ENCODE measurements around the gene MED23. TPM values are rescaled to one million over a fixed set of nuclear protein-coding genes. Genes with fewer than 3 reads are reported as not detected.

MED23 gene
- total RNA-seq, 2 experiments from 2014 or later, result 30.2 to 34.2 TPM

- POLR2A ChIA-PET, result interaction anchor here (1.1 kb wide), 1 partner anchor 661 kb away, joined by 3 read pairs; no protein-coding TSS in a partner anchor
- no peak for DNase-seq (ENCODE audit: low spot score)
- no peak overlapping the region for H3K4me2 ChIP-seq (ENCODE audit: low read length)
- no peaks in the 10 kb centered on the region for H3K36me3 ChIP-seq (ENCODE audit: insufficient read depth, low read length)
- no peaks in the 10 kb centered on the region for H3K79me2 ChIP-seq (ENCODE audit: insufficient read depth, low read depth, low read length)
- H2AFZ ChIP-seq (ENCODE audit: low read length), result no peak overlapping the region
- H3K4me3 ChIP-seq (ENCODE audit: low read depth, low read length, poor library complexity, severe bottlenecking), result no peak overlapping the region
- H3K9me3 ChIP-seq (ENCODE audit: low read length), result no peaks in the 10 kb centered on the region
- CTCF ChIA-PET (ENCODE audit: unreplicated experiment), result no interaction called here
- TF ChIP-seq EZH2phosphoT487 (IDR thresholded peaks at IDR 0.05; ENCODE audit: borderline replicate concordance, low read depth, low read length), result no peak
- no peak for TF ChIP-seq CTCF (conservative IDR thresholded peaks at IDR 0.05; ENCODE audit: low read length)
- intact Hi-C loops (cut with micrococcal nuclease; ENCODE audit: unreplicated experiment), result no loop called here
- BruUV-seq (replicated peaks), result no TSS peak
- no peaks in the 10 kb centered on the region for H3K4me1 ChIP-seq (ENCODE audit: insufficient read depth, low read length, poor library complexity, severe bottlenecking)
- no peaks in the 10 kb centered on the region for H4K20me1 ChIP-seq (ENCODE audit: insufficient read depth, low read length)
- H3K27ac ChIP-seq (ENCODE audit: low read depth, low read length, poor library complexity, severe bottlenecking), result no peak overlapping the region
- H3K9me2 ChIP-seq (ENCODE audit: insufficient read depth, low read length), result no peaks in the 10 kb centered on the region
Observed at GRCh38 chr6:131552572-131552971, 75.5 kb downstream of the MED23 start.

- intact Hi-C loops (cut with micrococcal nuclease; ENCODE audit: unreplicated experiment), result no loop called here
- BruUV-seq (replicated peaks), result no TSS peak
- POLR2A ChIA-PET, result interaction anchor here (1.1 kb wide), 1 partner anchor 660 kb away, joined by 3 read pairs; no protein-coding TSS in a partner anchor
Observed at GRCh38 chr6:131551902-131552301, 76.1 kb downstream of the MED23 start.

More at GRCh38 chr6:131551902-131552301, 76.1 kb downstream of the MED23 start:
- CTCF ChIA-PET (ENCODE audit: unreplicated experiment), result no interaction called here
- TF ChIP-seq EZH2phosphoT487 (IDR thresholded peaks at IDR 0.05; ENCODE audit: borderline replicate concordance, low read depth, low read length) (no peak), CTCF (conservative IDR thresholded peaks at IDR 0.05; ENCODE audit: low read length) (no peak)
- Histone ChIP-seq H3K9me3 (ENCODE audit: low read length) (no peaks in the 10 kb centered on the region), H3K4me3 (ENCODE audit: low read depth, low read length, poor library complexity, severe bottlenecking) (no peak overlapping the region), H2AFZ (ENCODE audit: low read length) (no peak overlapping the region), H4K20me1 (ENCODE audit: insufficient read depth, low read length) (no peaks in the 10 kb centered on the region), H3K4me1 (ENCODE audit: insufficient read depth, low read length, poor library complexity, severe bottlenecking) (no peaks in the 10 kb centered on the region), H3K36me3 (ENCODE audit: insufficient read depth, low read length) (no peaks in the 10 kb centered on the region), H3K9me2 (ENCODE audit: insufficient read depth, low read length) (no peaks in the 10 kb centered on the region), H3K27ac (ENCODE audit: low read depth, low read length, poor library complexity, severe bottlenecking) (no peak overlapping the region), H3K4me2 (ENCODE audit: low read length) (no peak overlapping the region), H3K79me2 (ENCODE audit: insufficient read depth, low read depth, low read length) (no peaks in the 10 kb centered on the region)
- DNase-seq (ENCODE audit: low spot score), result no peak
